H1 (cell line): Measurements from ENCODE around the gene FGFR2. TPM values are rescaled to one million over a fixed set of nuclear protein-coding genes. Genes with fewer than 3 reads are reported as not detected.

Experiments
- ATF3 ChIP-seq: IDR thresholded peaks from 2 replicates; pipeline ENCODE4 v1.6.1; 2011; ENCODE audit warnings: low read depth, mild to moderate bottlenecking, low read length; ENCODE audit not compliant: insufficient read depth
- CEBPB ChIP-seq: IDR thresholded peaks from 2 replicates; pipeline ENCODE4 v1.6.1; 2012; ENCODE audit warnings: low read depth, low read length
- EP300 ChIP-seq, 2 experiments: IDR thresholded peaks; 1 replicate in 1 of 2; 2 replicates in 1 of 2; pipeline ENCODE4 v1.6.1; 2011 to 2012; ENCODE audit warnings: low read depth in 2 of 2, low read length in 2 of 2, mild to moderate bottlenecking in 2 of 2, borderline replicate concordance in 1 of 2, inconsistent platforms in 1 of 2, moderate library complexity in 1 of 2
- NRF1 ChIP-seq: IDR thresholded peaks from 2 replicates; pipeline ENCODE4 v1.6.1; 2011; ENCODE audit warnings: mild to moderate bottlenecking, low read depth, low read length, improper control_type of control experiment
- SP1 ChIP-seq: IDR thresholded peaks from 2 replicates; pipeline ENCODE4 v1.6.1; 2011; ENCODE audit warnings: low read depth, low read length
- ZNF274 ChIP-seq: IDR thresholded peaks from 2 replicates; pipeline ENCODE4 v1.7.0; 2012; ENCODE audit warnings: low read length, borderline replicate concordance; ENCODE audit errors: extremely low read depth
- polyA plus RNA-seq, 7 experiments: library from polyadenylated mRNA; depleted of rRNA in 3 of 7; stranded (reverse) in 5 of 7; unstranded in 2 of 7; fragments of >200 nt in 5 of 7; fragments of 200-250 nt in 2 of 7; gene quantifications; 1 replicate in 5 of 7; 2 replicates in 1 of 7; 4 replicates in 1 of 7; pipeline versions ENCODE4 v1.2.1 to v1.2.3, GENCODE V29; 2011 to 2013; ENCODE audit warnings: missing spikeins in 2 of 7, mixed read lengths in 2 of 7
- total RNA-seq: library from RNA; stranded (reverse); fragmentation: NEBNext Ultra II Directional; extraction: Animal tissue kit (Norgen Biotek cat#: 25700); gene quantifications from 2 replicates; pipeline ENCODE4 v1.2.1, GENCODE V29; 2021
- TF ChIP-seq, protein P1 (sequence below): fragments of 300-600 bp; sonication (generic); IDR thresholded peaks from 2 replicates; pipeline ENCODE4 v1.7.1; 2012; ENCODE audit warnings: low read length, moderate library complexity, mild to moderate bottlenecking, inconsistent platforms; ENCODE audit not compliant: insufficient replicate concordance

Gene FGFR2
- total and polyA plus RNA-seq, 2 of the 8 experiments (the other 6 are each of a cell fraction or from before 2014, with no cell fraction given) = 50.2 to 81.2 TPM

DNA sequence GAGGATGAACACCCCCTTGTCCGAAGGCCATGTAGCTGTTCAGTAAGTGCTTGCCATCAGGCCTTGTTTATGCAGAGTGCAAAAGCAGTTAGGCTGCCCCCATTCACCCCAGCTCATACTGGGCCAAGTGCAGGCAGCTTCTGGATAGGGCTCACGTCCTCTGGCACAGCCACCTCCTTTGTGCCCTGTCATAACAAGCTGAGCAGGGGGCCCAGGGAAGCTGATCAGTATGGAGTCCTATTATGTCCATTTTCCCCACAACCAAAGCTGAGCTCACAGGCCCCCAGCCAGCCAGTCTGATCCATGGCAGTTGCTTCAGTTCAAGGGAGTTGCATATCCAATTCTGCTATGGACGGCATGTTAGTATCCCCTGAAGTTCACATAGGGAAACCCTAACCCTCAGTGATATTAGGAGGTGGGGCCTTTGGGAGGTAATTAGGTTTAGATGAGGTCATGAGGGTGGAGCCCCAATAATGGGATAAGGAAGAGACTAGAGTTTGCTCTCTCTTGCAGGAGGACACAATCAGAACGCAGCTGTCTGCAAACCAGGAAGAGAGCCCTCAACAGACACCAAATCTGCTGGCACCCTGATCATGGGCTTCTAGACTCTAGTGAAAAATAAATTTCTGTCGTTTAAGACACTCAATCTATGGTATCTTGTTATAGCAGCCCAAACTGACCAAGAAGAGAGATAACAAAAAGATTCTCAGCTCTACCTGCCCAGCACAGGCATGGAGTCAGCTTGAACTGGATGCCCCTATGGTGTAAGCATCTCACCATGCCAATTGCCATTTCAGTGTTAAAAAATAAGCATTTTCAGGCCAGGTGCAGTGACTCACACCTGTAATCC is 155.9 kb downstream of the FGFR2 start (continued):
- TF ChIP-seq, protein P1, sequence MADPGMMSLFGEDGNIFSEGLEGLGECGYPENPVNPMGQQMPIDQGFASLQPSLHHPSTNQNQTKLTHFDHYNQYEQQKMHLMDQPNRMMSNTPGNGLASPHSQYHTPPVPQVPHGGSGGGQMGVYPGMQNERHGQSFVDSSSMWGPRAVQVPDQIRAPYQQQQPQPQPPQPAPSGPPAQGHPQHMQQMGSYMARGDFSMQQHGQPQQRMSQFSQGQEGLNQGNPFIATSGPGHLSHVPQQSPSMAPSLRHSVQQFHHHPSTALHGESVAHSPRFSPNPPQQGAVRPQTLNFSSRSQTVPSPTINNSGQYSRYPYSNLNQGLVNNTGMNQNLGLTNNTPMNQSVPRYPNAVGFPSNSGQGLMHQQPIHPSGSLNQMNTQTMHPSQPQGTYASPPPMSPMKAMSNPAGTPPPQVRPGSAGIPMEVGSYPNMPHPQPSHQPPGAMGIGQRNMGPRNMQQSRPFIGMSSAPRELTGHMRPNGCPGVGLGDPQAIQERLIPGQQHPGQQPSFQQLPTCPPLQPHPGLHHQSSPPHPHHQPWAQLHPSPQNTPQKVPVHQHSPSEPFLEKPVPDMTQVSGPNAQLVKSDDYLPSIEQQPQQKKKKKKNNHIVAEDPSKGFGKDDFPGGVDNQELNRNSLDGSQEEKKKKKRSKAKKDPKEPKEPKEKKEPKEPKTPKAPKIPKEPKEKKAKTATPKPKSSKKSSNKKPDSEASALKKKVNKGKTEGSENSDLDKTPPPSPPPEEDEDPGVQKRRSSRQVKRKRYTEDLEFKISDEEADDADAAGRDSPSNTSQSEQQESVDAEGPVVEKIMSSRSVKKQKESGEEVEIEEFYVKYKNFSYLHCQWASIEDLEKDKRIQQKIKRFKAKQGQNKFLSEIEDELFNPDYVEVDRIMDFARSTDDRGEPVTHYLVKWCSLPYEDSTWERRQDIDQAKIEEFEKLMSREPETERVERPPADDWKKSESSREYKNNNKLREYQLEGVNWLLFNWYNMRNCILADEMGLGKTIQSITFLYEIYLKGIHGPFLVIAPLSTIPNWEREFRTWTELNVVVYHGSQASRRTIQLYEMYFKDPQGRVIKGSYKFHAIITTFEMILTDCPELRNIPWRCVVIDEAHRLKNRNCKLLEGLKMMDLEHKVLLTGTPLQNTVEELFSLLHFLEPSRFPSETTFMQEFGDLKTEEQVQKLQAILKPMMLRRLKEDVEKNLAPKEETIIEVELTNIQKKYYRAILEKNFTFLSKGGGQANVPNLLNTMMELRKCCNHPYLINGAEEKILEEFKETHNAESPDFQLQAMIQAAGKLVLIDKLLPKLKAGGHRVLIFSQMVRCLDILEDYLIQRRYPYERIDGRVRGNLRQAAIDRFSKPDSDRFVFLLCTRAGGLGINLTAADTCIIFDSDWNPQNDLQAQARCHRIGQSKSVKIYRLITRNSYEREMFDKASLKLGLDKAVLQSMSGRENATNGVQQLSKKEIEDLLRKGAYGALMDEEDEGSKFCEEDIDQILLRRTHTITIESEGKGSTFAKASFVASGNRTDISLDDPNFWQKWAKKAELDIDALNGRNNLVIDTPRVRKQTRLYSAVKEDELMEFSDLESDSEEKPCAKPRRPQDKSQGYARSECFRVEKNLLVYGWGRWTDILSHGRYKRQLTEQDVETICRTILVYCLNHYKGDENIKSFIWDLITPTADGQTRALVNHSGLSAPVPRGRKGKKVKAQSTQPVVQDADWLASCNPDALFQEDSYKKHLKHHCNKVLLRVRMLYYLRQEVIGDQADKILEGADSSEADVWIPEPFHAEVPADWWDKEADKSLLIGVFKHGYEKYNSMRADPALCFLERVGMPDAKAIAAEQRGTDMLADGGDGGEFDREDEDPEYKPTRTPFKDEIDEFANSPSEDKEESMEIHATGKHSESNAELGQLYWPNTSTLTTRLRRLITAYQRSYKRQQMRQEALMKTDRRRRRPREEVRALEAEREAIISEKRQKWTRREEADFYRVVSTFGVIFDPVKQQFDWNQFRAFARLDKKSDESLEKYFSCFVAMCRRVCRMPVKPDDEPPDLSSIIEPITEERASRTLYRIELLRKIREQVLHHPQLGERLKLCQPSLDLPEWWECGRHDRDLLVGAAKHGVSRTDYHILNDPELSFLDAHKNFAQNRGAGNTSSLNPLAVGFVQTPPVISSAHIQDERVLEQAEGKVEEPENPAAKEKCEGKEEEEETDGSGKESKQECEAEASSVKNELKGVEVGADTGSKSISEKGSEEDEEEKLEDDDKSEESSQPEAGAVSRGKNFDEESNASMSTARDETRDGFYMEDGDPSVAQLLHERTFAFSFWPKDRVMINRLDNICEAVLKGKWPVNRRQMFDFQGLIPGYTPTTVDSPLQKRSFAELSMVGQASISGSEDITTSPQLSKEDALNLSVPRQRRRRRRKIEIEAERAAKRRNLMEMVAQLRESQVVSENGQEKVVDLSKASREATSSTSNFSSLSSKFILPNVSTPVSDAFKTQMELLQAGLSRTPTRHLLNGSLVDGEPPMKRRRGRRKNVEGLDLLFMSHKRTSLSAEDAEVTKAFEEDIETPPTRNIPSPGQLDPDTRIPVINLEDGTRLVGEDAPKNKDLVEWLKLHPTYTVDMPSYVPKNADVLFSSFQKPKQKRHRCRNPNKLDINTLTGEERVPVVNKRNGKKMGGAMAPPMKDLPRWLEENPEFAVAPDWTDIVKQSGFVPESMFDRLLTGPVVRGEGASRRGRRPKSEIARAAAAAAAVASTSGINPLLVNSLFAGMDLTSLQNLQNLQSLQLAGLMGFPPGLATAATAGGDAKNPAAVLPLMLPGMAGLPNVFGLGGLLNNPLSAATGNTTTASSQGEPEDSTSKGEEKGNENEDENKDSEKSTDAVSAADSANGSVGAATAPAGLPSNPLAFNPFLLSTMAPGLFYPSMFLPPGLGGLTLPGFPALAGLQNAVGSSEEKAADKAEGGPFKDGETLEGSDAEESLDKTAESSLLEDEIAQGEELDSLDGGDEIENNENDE = no peak
- TF ChIP-seq ATF3 = no peak
- no peak for TF ChIP-seq ZNF274
- TF ChIP-seq CEBPB = no peak
- TF ChIP-seq SP1 = no peak
- TF ChIP-seq NRF1 = no peak
- no peak for TF ChIP-seq EP300 (IDR thresholded peaks at IDR 0.05; ENCODE audit: borderline replicate concordance in 1 of 2, low read depth in 2 of 2, low read length in 2 of 2)
